ENCODE data around the gene TP53I13. TPM values are rescaled to one million over a fixed set of nuclear protein-coding genes. Genes with fewer than 3 reads are reported as not detected.
A peak's percentile ranks its signal among the peaks of the same experiment; 100 is the strongest.

The TP53I13 gene
- total RNA-seq, 3 donors from 2014 or later, result 43.9 to 75.4 (median 46.9) TPM

- no peaks in the 10 kb centered on the region for H3K36me3 ChIP-seq (ENCODE audit: low read depth)
- H3K4me3 ChIP-seq, result no peak overlapping the region
- intact Hi-C loops (cut with DNase I, micrococcal nuclease), result no loop called here
- ATAC-seq, result no peak
- peaks cover 25% of the 10 kb centered on the region for H3K4me1 ChIP-seq (ENCODE audit: low read depth)
- peak in 1 of 3 donors; percentile 30 for DNase-seq
- no peaks in the 10 kb centered on the region for H3K9me3 ChIP-seq
- TF ChIP-seq CTCF (IDR thresholded peaks at IDR 0.05), result no peak
Measured at GRCh38 chr17:29573558-29573869, 5.0 kb downstream of the TP53I13 start.

GRCh38 chr17:29573871-29574731, 5.6 kb downstream of the TP53I13 start:
- intact Hi-C loops (cut with DNase I, micrococcal nuclease), result no loop called here
- DNase-seq, result peak in 1 of 3 donors; percentile 27
- H3K9me3 ChIP-seq, result no peaks in the 10 kb centered on the region
- H3K4me3 ChIP-seq, result no peak overlapping the region
- ATAC-seq, result no peak
- H3K36me3 ChIP-seq (ENCODE audit: low read depth), result no peaks in the 10 kb centered on the region
- TF ChIP-seq CTCF (IDR thresholded peaks at IDR 0.05), result no peak
- H3K4me1 ChIP-seq (ENCODE audit: low read depth), result peaks cover 22% of the 10 kb centered on the region

- no peaks in the 10 kb centered on the region for H3K36me3 ChIP-seq (ENCODE audit: low read depth)
- intact Hi-C loops (cut with DNase I, micrococcal nuclease), result no loop called here
- no peaks in the 10 kb centered on the region for H3K9me3 ChIP-seq
- no peak overlapping the region for H3K4me3 ChIP-seq
- DNase-seq (peak; percentile 82 to 89 (median 83)), ATAC-seq (peak; percentile 90)
- TF ChIP-seq CTCF (IDR thresholded peaks at IDR 0.05), result no peak
- peaks cover 15% of the 10 kb centered on the region for H3K4me1 ChIP-seq (ENCODE audit: low read depth)
Measured at GRCh38 chr17:29574732-29575510, 6.4 kb downstream of the TP53I13 start.

GRCh38 chr17:29575511-29576213, 7.2 kb downstream of the TP53I13 start:
- DNase-seq (peak in 1 of 3 donors; percentile 34), ATAC-seq (no peak)
- Histone ChIP-seq H3K4me1 (ENCODE audit: low read depth) (peaks cover 15% of the 10 kb centered on the region), H3K4me3 (no peak overlapping the region), H3K36me3 (ENCODE audit: low read depth) (no peaks in the 10 kb centered on the region), H3K9me3 (no peaks in the 10 kb centered on the region)
- intact Hi-C loops (cut with DNase I, micrococcal nuclease), result no loop called here
- no peak for TF ChIP-seq CTCF (IDR thresholded peaks at IDR 0.05)

GRCh38 chr17:29576214-29577000, 7.9 kb downstream of the TP53I13 start:
- H3K4me1 ChIP-seq (ENCODE audit: low read depth), result peaks cover 12% of the 10 kb centered on the region
- DNase-seq (peak in 1 of 3 donors; percentile 31), ATAC-seq (no peak)
- no peak overlapping the region for H3K4me3 ChIP-seq
- no peaks in the 10 kb centered on the region for H3K36me3 ChIP-seq (ENCODE audit: low read depth)
- intact Hi-C loops (cut with DNase I, micrococcal nuclease), result no loop called here
- no peak for TF ChIP-seq CTCF (IDR thresholded peaks at IDR 0.05)
- no peaks in the 10 kb centered on the region for H3K9me3 ChIP-seq

Measured in mucosa of descending colon (tissue), 3 donors.